Right renal pelvis (tissue), 4 donors: ENCODE data around the gene AGO4. TPM values are rescaled to one million over a fixed set of nuclear protein-coding genes. Genes with fewer than 3 reads are reported as not detected.
A peak's percentile ranks its signal among the peaks of the same experiment; 100 is the strongest.
"Not testable (repeated sequence)": the region's sequence is repeated elsewhere in the genome, so short reads cannot be mapped to it uniquely, and the experiment has no call there.

Experiments used
- DNase-seq, 4 donors: peaks; one replicate each; pipeline ENCODE4 v3.0.0-alpha.2; 2013; ENCODE audit warnings: low read depth in 4 of 4, low spot score in 3 of 4, missing footprints in 1 of 4
- polyA plus RNA-seq, 4 donors: library from polyadenylated mRNA; unstranded; fragments of 120-200 nt; gene quantifications; one replicate each; pipeline ENCODE4 v1.2.1, GENCODE V29; 2013; ENCODE audit not compliant: insufficient read length in 4 of 4

Gene AGO4
- 10 to 100 TPM; 15.6 to 21.1 (median 18.4) TPM for polyA plus RNA-seq

DNA sequence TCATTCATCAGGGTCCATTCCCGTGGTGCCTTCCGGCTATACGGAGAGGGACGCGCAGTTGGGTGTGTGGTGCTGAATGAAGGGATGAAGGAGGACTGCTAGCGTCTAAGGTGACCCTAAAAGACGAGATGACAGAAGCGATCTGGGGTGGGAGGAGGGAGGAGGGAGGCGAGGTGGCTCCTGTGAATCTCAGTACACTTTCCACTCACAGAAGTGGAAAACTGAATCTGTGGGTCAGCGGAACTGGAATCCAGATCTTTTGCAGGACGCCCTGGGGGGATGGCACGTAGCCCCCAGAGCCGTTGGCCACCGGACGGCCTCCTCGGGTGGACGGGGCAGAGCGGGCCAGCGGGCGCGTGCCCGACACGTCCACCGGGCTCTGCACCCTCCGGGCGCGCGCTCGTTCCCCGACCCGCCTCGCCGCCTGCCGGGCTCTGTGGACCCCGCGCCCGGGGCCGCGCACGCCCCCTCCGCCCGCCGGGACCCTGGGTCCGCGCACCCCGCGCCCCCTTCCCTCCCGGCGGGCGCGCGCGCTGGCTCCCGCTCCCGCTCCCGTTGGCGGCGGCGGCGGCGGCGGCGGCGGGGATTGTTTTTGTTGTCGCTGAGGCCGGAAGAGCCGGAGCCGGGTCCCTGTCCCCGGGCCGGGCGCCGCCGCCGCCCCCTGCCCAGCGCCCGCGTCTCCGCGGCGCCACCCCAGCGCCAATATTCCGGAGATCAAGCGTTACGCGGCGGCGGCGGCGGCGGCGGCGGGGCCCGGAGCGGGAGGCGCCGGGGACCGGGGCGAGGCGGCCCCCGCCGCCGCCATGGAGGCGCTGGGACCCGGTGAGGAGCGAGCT lies at the start of gene AGO4:
AGO4 (plus strand) TSS at position 403 of the 836 bp plus-strand sequence; CDS start at position 804, 401 bp downstream.
- DNase-seq: peak in 3 of 4 donors; percentile 18 to 49 (median 31)

DNA sequence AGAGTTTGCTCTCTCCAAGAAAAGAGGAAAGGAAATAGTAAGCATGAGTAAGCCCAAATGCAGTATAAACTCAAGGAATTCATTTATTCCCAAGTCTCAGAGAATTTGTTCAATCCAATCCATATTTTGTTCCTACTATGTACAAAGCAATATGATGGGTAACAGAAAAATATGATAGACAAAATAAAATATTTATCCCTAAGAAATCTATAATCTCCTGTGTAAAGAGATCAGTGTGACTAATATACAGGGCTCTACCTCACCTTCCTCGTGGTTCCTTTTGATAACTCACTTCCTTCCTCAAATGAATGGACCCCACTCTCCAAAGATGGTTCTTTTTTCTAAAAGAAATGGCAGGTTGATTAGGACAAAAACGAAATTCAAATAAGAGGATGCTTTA lies 45.7 kb upstream of the AGO4 start:
- DNase-seq: no peak

GRCh38 chr1:35763201-35763600 lies 44.6 kb upstream of the AGO4 start:
- DNase-seq: no peak

DNA sequence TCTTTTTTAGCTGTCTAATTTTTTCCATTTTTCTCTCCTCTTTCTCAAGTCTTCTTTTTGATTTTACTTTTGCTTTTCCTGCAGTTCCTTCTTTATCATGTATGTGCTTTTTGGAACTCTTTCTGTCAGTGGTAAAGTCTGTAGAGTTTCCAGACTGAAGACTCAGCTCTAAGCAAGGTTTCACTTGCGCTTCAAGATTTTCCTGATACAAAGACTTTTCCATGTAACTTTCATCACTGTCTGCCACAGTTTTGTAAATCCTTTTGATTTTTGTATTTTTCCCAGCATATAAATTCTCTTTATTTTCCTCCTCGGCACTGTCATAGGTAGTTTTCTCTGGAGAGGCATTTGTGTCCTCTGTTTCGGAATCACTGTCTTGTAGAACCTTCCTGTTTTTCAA lies 43.5 kb upstream of the AGO4 start:
- no peak for DNase-seq

DNA sequence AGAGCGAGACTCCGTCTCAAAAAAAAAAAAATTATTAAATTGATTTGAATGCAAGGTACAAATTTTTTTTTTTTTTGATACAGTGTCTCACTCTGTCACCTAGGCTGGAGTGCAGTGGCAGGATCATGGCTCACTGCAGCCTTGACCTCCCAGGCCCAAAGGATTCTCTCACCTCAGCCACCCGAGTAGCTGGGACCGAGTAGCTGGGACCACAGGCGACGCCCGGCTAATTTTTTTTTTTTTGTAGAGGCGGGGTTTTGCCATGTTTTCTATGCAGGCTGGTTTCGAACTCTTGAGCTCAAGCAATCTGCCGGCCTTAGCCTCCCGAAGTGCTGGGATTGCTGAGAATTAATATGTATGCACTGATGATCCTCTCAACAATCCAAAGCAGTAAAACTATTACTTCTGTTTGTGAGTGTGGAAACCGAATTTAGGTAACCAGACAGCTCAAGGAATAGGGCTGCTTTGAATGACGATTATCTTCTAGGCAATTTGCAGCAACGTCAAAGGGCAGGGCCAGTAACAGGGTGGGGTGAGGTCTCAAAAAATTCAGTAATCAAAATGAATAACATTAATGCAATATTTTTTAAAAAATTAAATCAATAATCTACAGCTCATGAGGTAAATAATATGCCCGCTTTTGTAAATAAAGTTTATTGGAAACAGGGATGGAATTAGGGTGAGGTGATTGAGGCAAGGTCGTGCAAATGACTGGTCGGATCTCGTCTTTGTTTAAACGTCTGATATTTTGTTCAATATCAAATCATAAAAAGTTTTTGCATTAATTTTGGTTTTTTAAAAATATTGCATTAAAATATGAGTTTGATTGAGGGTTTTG lies 39.2 kb upstream of the AGO4 start:
- DNase-seq: no peak

- peak; percentile 79 to 84 (median 82) for DNase-seq
Observed at GRCh38 chr1:35769188-35769758, 38.5 kb upstream of the AGO4 start.

- DNase-seq: no peak
Observed at GRCh38 chr1:35773711-35774110, 34.1 kb upstream of the AGO4 start.

- not testable (repeated sequence) for DNase-seq
Observed at GRCh38 chr1:35776172-35776571, 31.6 kb upstream of the AGO4 start.

- no peak for DNase-seq
Observed at GRCh38 chr1:35777109-35777508, 30.7 kb upstream of the AGO4 start.

- no peak for DNase-seq
Observed at GRCh38 chr1:35783055-35783583, 24.7 kb upstream of the AGO4 start.

GRCh38 chr1:35784364-35784763 lies 23.5 kb upstream of the AGO4 start:
- DNase-seq: not testable (repeated sequence)

- DNase-seq: no peak
Observed at GRCh38 chr1:35788139-35788538, 19.7 kb upstream of the AGO4 start.

DNA sequence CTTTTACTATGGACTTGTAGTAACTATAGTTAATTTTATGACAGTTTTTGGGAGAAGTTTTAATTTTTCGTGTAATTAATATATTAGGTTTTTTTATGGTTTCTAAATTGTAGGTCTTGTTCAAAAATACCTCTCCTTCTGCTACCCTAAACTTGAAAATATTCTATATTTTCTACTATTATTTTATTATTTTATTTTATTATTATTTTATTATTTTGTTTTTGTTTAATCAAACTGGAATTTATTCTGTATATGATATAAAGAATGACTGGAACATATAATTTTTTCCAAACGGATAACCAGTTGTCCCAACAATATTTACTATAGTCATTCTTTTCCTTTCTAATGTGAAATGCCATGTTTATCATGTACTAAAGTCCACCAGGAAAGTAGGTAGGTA lies 17.1 kb upstream of the AGO4 start:
- DNase-seq: no peak

- no peak for DNase-seq
Observed at GRCh38 chr1:35795295-35795694, 12.5 kb upstream of the AGO4 start.

GRCh38 chr1:35797380-35797779 lies 10.4 kb upstream of the AGO4 start:
- DNase-seq: no peak

GRCh38 chr1:35798019-35798418 lies 9.8 kb upstream of the AGO4 start:
- DNase-seq: not testable (repeated sequence)

DNA sequence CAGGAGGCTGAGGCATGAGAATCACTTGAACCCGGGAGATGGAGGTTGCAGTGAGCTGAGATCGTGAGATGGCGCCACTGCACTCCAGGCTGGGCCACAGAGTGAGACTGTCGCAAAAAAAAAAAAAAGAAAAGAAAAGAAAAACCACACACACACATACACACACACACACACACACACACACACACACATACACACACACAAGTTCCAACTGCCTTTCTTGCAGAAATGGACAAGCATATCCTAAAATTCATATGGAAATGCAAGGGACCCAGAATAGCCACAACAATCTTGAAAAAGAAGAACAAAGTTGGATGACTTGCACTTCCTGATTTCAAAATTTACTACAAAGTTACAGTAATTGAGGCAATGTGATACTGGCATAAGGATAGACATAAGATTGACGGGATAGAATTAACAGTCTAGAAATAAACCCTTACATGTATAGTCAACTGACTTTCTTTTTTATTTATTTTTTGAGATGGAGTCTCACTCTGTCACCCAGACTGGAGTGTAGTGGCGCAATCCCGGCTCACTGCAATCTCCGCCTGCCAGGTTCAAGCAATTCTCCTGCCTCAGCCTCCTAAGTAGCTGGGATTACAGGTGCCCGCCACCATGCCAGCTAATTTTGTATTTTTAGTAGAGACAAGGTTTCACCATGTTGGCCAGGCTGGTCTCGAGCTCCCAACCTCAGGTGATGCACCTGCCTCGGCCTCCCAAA lies 7.5 kb upstream of the AGO4 start:
- not testable (repeated sequence) for DNase-seq

- DNase-seq: peak in 3 of 4 donors; percentile 1 to 18 (median 13)
Observed at GRCh38 chr1:35808450-35809113, 766 bp downstream of the AGO4 start.
